ENCODE data around the gene WDR81.

- TF ChIP-seq, protein P1, sequence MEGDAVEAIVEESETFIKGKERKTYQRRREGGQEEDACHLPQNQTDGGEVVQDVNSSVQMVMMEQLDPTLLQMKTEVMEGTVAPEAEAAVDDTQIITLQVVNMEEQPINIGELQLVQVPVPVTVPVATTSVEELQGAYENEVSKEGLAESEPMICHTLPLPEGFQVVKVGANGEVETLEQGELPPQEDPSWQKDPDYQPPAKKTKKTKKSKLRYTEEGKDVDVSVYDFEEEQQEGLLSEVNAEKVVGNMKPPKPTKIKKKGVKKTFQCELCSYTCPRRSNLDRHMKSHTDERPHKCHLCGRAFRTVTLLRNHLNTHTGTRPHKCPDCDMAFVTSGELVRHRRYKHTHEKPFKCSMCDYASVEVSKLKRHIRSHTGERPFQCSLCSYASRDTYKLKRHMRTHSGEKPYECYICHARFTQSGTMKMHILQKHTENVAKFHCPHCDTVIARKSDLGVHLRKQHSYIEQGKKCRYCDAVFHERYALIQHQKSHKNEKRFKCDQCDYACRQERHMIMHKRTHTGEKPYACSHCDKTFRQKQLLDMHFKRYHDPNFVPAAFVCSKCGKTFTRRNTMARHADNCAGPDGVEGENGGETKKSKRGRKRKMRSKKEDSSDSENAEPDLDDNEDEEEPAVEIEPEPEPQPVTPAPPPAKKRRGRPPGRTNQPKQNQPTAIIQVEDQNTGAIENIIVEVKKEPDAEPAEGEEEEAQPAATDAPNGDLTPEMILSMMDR (IDR thresholded peaks at IDR 0.05): no peak
- no peak for TF ChIP-seq POLR2A (IDR thresholded peaks at IDR 0.05)
These were observed 5.4 kb downstream of the WDR81 start for GRCh38 chr17:1729966-1730325.

Data from Peyer's patch (tissue), 4 donors.